Activated CD8-positive, alpha-beta memory T cell treated with anti-CD3 and anti-CD28 coated beads for 48 hours (primary cell): ENCODE measurements around the gene ITGB2.

Experiments used
- DNase-seq, 3 experiments: peaks; one replicate each; pipeline ENCODE4 v3.0.0-alpha.2; 2020; ENCODE audit warnings: low read depth in 2 of 3, low spot score in 2 of 3

Gene ITGB2

GRCh38 chr21:44850208-44850800, 70.4 kb downstream of the ITGB2 start:
- DNase-seq: no peak

- DNase-seq: no peak
Observed at GRCh38 chr21:44849616-44850130, 71.0 kb downstream of the ITGB2 start.

- no peak for DNase-seq
Observed at GRCh38 chr21:44848821-44849521, 71.7 kb downstream of the ITGB2 start.

GRCh38 chr21:44847261-44848056, 73.2 kb downstream of the ITGB2 start:
- no peak for DNase-seq

GRCh38 chr21:44846485-44847260, 74.0 kb downstream of the ITGB2 start:
- DNase-seq: peak in 1 of 3 experiments; percentile 21

DNA sequence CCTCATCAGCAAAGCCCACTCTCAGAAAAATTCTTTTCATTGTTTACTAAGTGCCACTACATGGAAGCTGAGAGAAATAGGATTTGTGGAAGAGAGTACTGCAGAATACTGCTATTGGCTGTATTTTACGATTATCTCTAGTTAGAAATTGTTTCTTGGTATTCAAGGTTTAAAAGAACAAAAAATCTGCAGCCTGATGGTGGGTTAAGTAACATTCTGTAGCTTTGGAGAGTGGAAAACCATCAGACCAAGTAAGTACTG, 74.5 kb downstream of the ITGB2 start:
- no peak for DNase-seq

- peak; percentile 24 to 52 (median 41) for DNase-seq
Observed at GRCh38 chr21:44845418-44846223, 75.1 kb downstream of the ITGB2 start.

- no peak for DNase-seq
Observed at GRCh38 chr21:44844256-44844655, 76.4 kb downstream of the ITGB2 start.

DNA sequence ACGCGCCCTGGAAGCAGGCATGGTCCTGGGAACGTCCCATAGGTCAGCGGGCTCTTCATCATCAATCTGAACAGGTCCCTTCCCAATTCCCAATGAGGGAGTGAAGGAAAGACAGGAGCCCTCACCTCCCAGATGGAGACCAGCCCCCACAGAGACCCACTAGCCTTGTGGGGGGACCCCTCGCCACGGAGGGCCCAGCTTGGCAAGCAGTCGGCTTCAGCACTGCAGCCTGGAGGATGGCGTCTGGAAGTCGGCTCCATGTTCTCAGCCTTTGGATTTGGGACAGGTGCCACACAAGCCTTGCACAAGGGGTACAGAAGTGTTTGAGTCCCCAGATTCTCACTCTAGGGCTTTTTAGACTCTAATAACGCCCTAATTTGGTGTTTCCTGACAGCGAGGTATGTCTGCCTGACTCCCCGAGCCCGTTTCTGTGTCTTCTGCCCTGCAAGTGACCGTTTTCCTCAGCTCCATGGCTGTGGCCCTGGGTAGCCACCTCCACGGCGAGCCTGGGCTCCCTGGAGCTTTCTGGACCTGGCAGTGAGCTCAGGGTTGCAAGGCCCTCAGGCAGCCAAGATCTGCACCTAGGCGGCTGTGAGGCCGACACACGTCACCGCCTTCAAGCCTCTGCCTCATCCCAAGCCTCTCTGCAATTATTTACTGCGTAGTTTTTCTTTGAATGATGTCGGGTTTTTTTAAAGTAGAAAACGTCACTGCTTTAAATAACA, 77.8 kb downstream of the ITGB2 start:
- no peak for DNase-seq

DNA sequence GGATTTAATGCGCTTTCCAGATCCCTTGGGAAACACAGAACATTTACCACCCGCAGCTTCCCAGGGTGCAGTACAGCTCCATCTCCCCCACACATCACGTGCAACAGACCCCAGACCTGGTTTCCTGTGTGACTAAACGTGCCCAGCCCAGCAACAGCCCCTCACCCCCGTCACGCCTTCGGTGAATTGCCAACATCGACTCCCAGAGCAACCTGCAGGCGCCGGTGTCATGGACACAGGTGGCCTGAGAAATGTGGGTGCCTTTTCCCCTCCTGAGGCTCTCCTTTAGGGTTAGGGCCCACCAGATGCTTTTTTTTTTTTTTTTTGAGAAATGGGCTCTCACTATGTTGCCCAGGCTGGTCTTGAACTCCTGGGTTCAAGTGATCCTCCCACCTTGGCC, 78.6 kb downstream of the ITGB2 start:
- no peak for DNase-seq

- DNase-seq: no peak
Observed at GRCh38 chr21:44840771-44841170, 79.9 kb downstream of the ITGB2 start.

GRCh38 chr21:44838951-44839350, 81.7 kb downstream of the ITGB2 start:
- DNase-seq: no peak

DNA sequence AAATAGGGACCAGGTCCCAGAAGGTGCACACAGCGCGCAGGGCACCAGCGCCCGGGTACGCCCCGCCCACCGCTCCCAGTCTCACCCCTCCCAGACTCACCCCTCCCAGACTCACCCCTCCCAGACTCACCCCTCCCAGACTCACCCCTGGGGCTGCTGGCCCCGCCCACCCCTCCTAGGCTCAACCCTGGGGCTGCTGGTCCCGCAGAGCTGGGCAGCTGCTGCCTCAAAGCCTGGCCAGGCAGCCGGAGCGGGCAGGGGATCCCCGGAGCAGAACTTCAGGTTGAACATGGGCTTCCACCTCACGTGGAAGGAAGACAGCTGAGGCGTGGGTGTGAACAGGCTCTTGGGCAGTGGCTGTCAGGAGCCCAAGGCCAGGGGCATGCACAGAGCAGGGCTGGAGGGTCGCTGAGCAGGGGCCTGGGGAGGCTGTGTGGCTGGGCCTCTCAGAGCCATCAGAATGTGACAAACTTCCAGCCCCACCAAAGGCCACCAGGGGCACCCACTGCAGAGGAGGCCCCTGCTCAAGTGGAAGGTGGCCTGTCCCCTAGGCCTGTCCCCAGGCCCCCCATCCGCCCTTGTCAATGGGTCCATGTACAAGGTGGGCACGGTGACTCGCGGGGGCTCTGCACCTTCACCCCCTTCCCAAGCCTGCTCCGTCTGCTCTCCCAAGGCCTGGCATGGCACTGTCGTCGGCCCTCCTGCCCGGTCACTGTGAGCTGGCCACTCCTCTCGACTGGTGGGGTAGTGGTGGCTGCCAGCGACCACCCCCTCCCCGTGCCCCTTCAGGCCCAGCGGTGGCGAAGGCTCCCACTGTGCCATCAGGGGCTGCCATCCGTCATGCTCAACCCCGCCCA, 82.4 kb downstream of the ITGB2 start:
- no peak for DNase-seq

- no peak for DNase-seq
Observed at GRCh38 chr21:44837537-44837936, 83.2 kb downstream of the ITGB2 start.

DNA sequence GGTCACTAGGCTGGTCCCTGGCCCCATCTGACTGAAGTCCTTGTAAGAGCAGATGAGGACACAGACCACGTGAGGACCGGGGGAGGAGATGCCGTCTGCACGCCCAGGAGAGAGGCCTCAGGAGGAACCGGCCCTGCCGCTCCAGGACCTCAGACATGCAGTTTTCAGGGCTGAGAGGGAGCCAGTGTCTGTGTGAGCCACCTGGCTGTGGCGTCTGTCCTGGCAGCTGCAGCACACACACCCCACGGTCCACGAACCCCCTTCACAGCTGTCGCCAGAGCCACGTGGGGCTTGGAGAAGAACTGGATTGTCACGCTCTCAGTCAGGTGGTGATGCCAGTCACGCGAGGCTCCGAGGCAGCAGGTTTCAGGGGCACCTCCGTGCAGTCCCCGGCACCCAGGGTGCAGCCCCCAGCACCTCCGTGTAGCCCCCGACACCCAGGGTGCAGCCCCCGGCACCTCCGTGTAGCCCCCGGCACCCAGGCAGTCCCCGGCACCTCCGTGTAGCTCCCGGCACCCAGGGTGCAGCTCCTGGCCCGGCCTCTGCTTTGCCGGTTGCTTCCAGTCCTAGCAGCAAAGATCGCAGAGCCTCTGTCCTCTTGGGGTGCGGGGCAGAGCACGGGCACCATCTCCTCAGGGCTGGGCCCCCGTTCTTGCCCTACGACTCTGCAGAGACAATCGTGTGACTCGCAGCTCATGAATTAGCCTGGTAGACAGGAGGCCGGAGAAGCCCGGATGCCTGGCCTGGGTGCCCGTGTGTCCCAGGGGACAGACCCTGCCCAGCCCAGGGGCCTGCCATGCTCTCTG, 83.8 kb downstream of the ITGB2 start:
- DNase-seq: no peak

GRCh38 chr21:44836349-44836665, 84.4 kb downstream of the ITGB2 start:
- no peak for DNase-seq
